HepG2 (cell line): Measurements from ENCODE around the gene LIF.

Source experiments
- CREB1 ChIP-seq, 2 experiments: fragments of 450-650 bp in 1 of 2; IDR thresholded peaks; 2 replicates each; pipeline ENCODE4 v1.6.1; 2016 to 2017; ENCODE audit warnings: control low read depth in 1 of 2, mild to moderate bottlenecking in 1 of 2, missing compliant biosample characterization in 1 of 2, missing genetic modification characterization in 1 of 2
- FOSL1 ChIP-seq: sonication (generic); formaldehyde crosslinking; IDR thresholded peaks from 2 replicates; pipeline ENCODE4 v1.9.0; 2021; ENCODE audit warnings: missing genetic modification reagents, borderline replicate concordance
- HOXA9 ChIP-seq: sonication (generic); formaldehyde crosslinking; IDR thresholded peaks from 2 replicates; pipeline ENCODE4 v1.8.1; 2022; ENCODE audit warnings: missing genetic modification reagents, mild to moderate bottlenecking, moderate library complexity, borderline replicate concordance
- JUND ChIP-seq: sonication (generic); formaldehyde crosslinking; IDR thresholded peaks from 2 replicates; pipeline ENCODE4 v1.8.0; 2022; ENCODE audit warnings: mild to moderate bottlenecking, missing genetic modification reagents
- NR3C1 ChIP-seq: sonication (generic); formaldehyde crosslinking; IDR thresholded peaks from 2 replicates; pipeline ENCODE4 v1.4.0; 2020; ENCODE audit warnings: missing genetic modification reagents
- POLR2AphosphoS5 ChIP-seq: IDR thresholded peaks from 2 replicates; pipeline ENCODE4 v1.6.1; 2012; ENCODE audit warnings: low read depth, low read length
- SALL1 ChIP-seq: sonication (generic); formaldehyde crosslinking; IDR thresholded peaks from 2 replicates; pipeline ENCODE4 v1.8.0; 2022; ENCODE audit warnings: mild to moderate bottlenecking, missing genetic modification reagents
- ZNF792 ChIP-seq: IDR thresholded peaks from 2 replicates; pipeline ENCODE4 v1.6.1; 2016
- TF ChIP-seq, protein P1 (sequence below): sonication (generic); formaldehyde crosslinking; IDR thresholded peaks from 2 replicates; pipeline ENCODE4 v1.5.0; 2020; ENCODE audit warnings: mild to moderate bottlenecking, missing genetic modification reagents, moderate library complexity

GRCh38 chr22:30276039-30276438 is 29.5 kb upstream of the LIF start:
- TF ChIP-seq ZNF792 (no peak), CREB1 (IDR thresholded peaks at IDR 0.05) (no peak), CREB1 (CRISPR knock-in tag; IDR thresholded peaks at IDR 0.05) (no peak), HOXA9 (no peak), POLR2AphosphoS5 (no peak), NR3C1 (CRISPR knock-in tag) (no peak), SALL1 (no peak), JUND (CRISPR knock-in tag) (no peak), FOSL1 (CRISPR knock-in tag) (no peak)
- TF ChIP-seq, protein P1, sequence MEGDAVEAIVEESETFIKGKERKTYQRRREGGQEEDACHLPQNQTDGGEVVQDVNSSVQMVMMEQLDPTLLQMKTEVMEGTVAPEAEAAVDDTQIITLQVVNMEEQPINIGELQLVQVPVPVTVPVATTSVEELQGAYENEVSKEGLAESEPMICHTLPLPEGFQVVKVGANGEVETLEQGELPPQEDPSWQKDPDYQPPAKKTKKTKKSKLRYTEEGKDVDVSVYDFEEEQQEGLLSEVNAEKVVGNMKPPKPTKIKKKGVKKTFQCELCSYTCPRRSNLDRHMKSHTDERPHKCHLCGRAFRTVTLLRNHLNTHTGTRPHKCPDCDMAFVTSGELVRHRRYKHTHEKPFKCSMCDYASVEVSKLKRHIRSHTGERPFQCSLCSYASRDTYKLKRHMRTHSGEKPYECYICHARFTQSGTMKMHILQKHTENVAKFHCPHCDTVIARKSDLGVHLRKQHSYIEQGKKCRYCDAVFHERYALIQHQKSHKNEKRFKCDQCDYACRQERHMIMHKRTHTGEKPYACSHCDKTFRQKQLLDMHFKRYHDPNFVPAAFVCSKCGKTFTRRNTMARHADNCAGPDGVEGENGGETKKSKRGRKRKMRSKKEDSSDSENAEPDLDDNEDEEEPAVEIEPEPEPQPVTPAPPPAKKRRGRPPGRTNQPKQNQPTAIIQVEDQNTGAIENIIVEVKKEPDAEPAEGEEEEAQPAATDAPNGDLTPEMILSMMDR (CRISPR knock-in tag), result no peak
